Hematopoietic multipotent progenitor cell (in vitro differentiated cells): ENCODE data around the gene HPSE2. TPM values are rescaled to one million over a fixed set of nuclear protein-coding genes. Genes with fewer than 3 reads are reported as not detected.

Experiments used
- DNase-seq, 3 donors: peaks; one replicate each; pipeline ENCODE4 v3.0.0-alpha.2; 2011 to 2015; ENCODE audit warnings: low read depth in 2 of 3, low spot score in 2 of 3
- total RNA-seq: library from RNA; depleted of rRNA; stranded (reverse); fragments of >200 nt; gene quantifications from one replicate; pipeline ENCODE4 v1.2.3, GENCODE V29; 2012

Gene HPSE2
- total RNA-seq, 1 donor = not detected

GRCh38 chr10:98420786-98421185, 814.9 kb downstream of the HPSE2 start:
- no peak for DNase-seq

- no peak for DNase-seq
Measured at GRCh38 chr10:98419469-98420261, 816.0 kb downstream of the HPSE2 start.

- no peak for DNase-seq
Measured at GRCh38 chr10:98418665-98419468, 816.8 kb downstream of the HPSE2 start.

- DNase-seq = no peak
Measured at GRCh38 chr10:98417973-98418664, 817.5 kb downstream of the HPSE2 start.

- DNase-seq = no peak
Measured at GRCh38 chr10:98417481-98417959, 818.1 kb downstream of the HPSE2 start.

GRCh38 chr10:98416606-98417388, 818.9 kb downstream of the HPSE2 start:
- DNase-seq = no peak

- DNase-seq = no peak
Measured at GRCh38 chr10:98415731-98416119, 819.9 kb downstream of the HPSE2 start.

- peak; percentile 21 to 86 (median 81) for DNase-seq
Measured at GRCh38 chr10:98414932-98415730, 820.5 kb downstream of the HPSE2 start, which contains the start of gene PYROXD2. Gene PYROXD2, minus strand, starts transcription at chr10:98415182. Its CDS starts 47 bp downstream, at chr10:98415135.

- no peak for DNase-seq
Measured at GRCh38 chr10:98414578-98414931, 821.1 kb downstream of the HPSE2 start.

GRCh38 chr10:98411768-98412167, 823.9 kb downstream of the HPSE2 start:
- DNase-seq = no peak

GRCh38 chr10:98411166-98411565, 824.5 kb downstream of the HPSE2 start:
- DNase-seq = no peak

GRCh38 chr10:98410759-98411158, 824.9 kb downstream of the HPSE2 start:
- no peak for DNase-seq

GRCh38 chr10:98410135-98410743, 825.4 kb downstream of the HPSE2 start:
- no peak for DNase-seq

GRCh38 chr10:98408799-98409198, 826.9 kb downstream of the HPSE2 start:
- DNase-seq = no peak

GRCh38 chr10:98407744-98408241, 827.9 kb downstream of the HPSE2 start:
- no peak for DNase-seq
